Measurements from ENCODE around the gene TMEM106C. TPM values are rescaled to one million over a fixed set of nuclear protein-coding genes. Genes with fewer than 3 reads are reported as not detected.

The TMEM106C gene
- polyA plus RNA-seq, 3 donors = 8.7 to 9.7 (median 9.0) TPM

GRCh38 chr12:47979686-47980085, 16.3 kb downstream of the TMEM106C start:
- no peak for DNase-seq
- H3K4me1 ChIP-seq (ENCODE audit: control insufficient read depth in 1 of 2, insufficient read depth in 2 of 2, low read length in 2 of 2) = no peaks in the 10 kb centered on the region
- no peak overlapping the region for H3K4me3 ChIP-seq (replicated peaks in 1 of 3; ENCODE audit: low read depth in 2 of 3, low read length in 3 of 3)
- Mint-ChIP-seq H3K27me3 (ENCODE audit: low read depth in 3 of 3) (peaks cover 3 to 5% (median 3%) of the 10 kb centered on the region in 3 donors), H3K9me3 (no peaks in the 10 kb centered on the region), H3K36me3 (no peaks in the 10 kb centered on the region), H3K27ac (no peak overlapping the region), H3K4me3 (no peak overlapping the region), H3K4me1 (no peaks in the 10 kb centered on the region)
- TF ChIP-seq CTCF (IDR thresholded peaks at IDR 0.05) = no peak
- no peak overlapping the region for H3K27ac ChIP-seq (ENCODE audit: low read depth in 1 of 2, low read length in 2 of 2)
- H3K36me3 ChIP-seq (replicated peaks in 1 of 2; ENCODE audit: control insufficient read depth in 1 of 2, insufficient read depth in 2 of 2, low read length in 2 of 2) = no peaks in the 10 kb centered on the region
- no peak overlapping the region for H3K9ac ChIP-seq (ENCODE audit: insufficient read depth, low read length, poor library complexity, severe bottlenecking)
- no peaks in the 10 kb centered on the region for H3K79me2 ChIP-seq (ENCODE audit: insufficient read depth, low read length)
- no peaks in the 10 kb centered on the region for H3K9me3 ChIP-seq (replicated peaks in 1 of 2; ENCODE audit: control insufficient read depth in 1 of 2, insufficient read depth in 1 of 2, low read length in 2 of 2)
- no peak overlapping the region for H3K4me2 ChIP-seq (replicated peaks; ENCODE audit: extremely low read depth, low read length, poor library complexity, severe bottlenecking)
- H4K20me1 ChIP-seq (ENCODE audit: insufficient read depth, low read length) = no peaks in the 10 kb centered on the region
- no peaks in the 10 kb centered on the region for H3K27me3 ChIP-seq (ENCODE audit: control insufficient read depth in 2 of 2, insufficient read depth in 2 of 2, low read length in 2 of 2)
- no peak overlapping the region for H2AFZ ChIP-seq (ENCODE audit: insufficient read depth, low read depth, low read length, poor library complexity, severe bottlenecking)
- 99% methylated on average over 7 of the region's 11 CpGs for WGBS (ENCODE audit: insufficient coverage)
- intact Hi-C loops (cut with micrococcal nuclease) = no loop called here

GRCh38 chr12:47980197-47980596, 16.8 kb downstream of the TMEM106C start:
- Mint-ChIP-seq H3K27me3 (ENCODE audit: low read depth in 3 of 3) (peaks cover 3 to 5% (median 5%) of the 10 kb centered on the region in 3 donors), H3K4me3 (no peak overlapping the region), H3K9me3 (no peaks in the 10 kb centered on the region), H3K36me3 (no peaks in the 10 kb centered on the region), H3K27ac (no peak overlapping the region), H3K4me1 (no peaks in the 10 kb centered on the region)
- Histone ChIP-seq H3K27ac (ENCODE audit: low read depth in 1 of 2, low read length in 2 of 2) (no peak overlapping the region), H3K4me1 (ENCODE audit: control insufficient read depth in 1 of 2, insufficient read depth in 2 of 2, low read length in 2 of 2) (no peaks in the 10 kb centered on the region), H3K79me2 (ENCODE audit: insufficient read depth, low read length) (no peaks in the 10 kb centered on the region), H3K9ac (ENCODE audit: insufficient read depth, low read length, poor library complexity, severe bottlenecking) (no peak overlapping the region), H2AFZ (ENCODE audit: insufficient read depth, low read depth, low read length, poor library complexity, severe bottlenecking) (no peak overlapping the region), H4K20me1 (ENCODE audit: insufficient read depth, low read length) (no peaks in the 10 kb centered on the region), H3K4me3 (replicated peaks in 1 of 3; ENCODE audit: low read depth in 2 of 3, low read length in 3 of 3) (no peak overlapping the region), H3K4me2 (replicated peaks; ENCODE audit: extremely low read depth, low read length, poor library complexity, severe bottlenecking) (no peak overlapping the region), H3K36me3 (replicated peaks in 1 of 2; ENCODE audit: control insufficient read depth in 1 of 2, insufficient read depth in 2 of 2, low read length in 2 of 2) (no peaks in the 10 kb centered on the region), H3K27me3 (ENCODE audit: control insufficient read depth in 2 of 2, insufficient read depth in 2 of 2, low read length in 2 of 2) (no peaks in the 10 kb centered on the region), H3K9me3 (replicated peaks in 1 of 2; ENCODE audit: control insufficient read depth in 1 of 2, insufficient read depth in 1 of 2, low read length in 2 of 2) (no peaks in the 10 kb centered on the region)
- 98% methylated on average over 5 of the region's 7 CpGs for WGBS (ENCODE audit: insufficient coverage)
- no peak for TF ChIP-seq CTCF (IDR thresholded peaks at IDR 0.05)
- intact Hi-C loops (cut with micrococcal nuclease) = no loop called here
- DNase-seq = no peak
